HG03442 (cell line): ENCODE data around the gene ZNF778.
A peak's percentile ranks its signal among the peaks of the same experiment; 100 is the strongest.
"Not testable (repeated sequence)": the region's sequence is repeated elsewhere in the genome, so short reads cannot be mapped to it uniquely, and the experiment has no call there.

Source experiments
- ATAC-seq: cut with Tn5 transposase; IDR thresholded peaks from one replicate; pipeline ENCODE4 v1.9.1; 2021; ENCODE audit warnings: mild to moderate bottlenecking, moderate library complexity; ENCODE audit not compliant: unreplicated experiment

Gene ZNF778

DNA sequence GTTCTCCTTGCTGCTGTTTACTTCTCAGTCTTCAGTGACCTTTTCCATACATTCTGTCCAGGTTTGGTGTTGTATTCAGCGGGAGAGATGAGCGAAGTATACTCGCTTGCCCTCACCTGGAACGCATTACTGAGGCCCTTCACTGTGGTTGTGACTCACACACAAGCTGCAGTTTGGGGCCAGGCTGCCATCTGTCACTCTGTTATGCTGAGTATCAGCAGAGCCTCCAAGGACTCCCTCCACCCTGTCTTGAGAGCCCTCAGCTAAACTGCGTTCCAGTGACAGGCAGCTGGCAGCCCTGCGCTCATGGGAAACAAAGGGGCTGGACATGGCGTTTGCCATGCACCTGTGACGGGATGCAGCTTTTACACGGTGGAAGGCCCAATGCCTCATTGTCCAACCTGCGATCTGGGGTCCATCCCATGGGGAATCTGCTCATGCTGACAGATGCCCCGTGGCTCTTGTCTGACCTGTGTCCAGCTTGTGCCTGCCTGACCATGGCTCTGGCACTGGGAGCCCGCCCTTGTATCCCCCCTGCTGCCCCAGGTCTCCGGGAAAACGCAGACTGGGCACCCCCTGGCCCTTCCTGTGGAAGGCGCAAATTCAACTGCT, 6.5 kb upstream of the ZNF778 start:
- ATAC-seq, result no peak

DNA sequence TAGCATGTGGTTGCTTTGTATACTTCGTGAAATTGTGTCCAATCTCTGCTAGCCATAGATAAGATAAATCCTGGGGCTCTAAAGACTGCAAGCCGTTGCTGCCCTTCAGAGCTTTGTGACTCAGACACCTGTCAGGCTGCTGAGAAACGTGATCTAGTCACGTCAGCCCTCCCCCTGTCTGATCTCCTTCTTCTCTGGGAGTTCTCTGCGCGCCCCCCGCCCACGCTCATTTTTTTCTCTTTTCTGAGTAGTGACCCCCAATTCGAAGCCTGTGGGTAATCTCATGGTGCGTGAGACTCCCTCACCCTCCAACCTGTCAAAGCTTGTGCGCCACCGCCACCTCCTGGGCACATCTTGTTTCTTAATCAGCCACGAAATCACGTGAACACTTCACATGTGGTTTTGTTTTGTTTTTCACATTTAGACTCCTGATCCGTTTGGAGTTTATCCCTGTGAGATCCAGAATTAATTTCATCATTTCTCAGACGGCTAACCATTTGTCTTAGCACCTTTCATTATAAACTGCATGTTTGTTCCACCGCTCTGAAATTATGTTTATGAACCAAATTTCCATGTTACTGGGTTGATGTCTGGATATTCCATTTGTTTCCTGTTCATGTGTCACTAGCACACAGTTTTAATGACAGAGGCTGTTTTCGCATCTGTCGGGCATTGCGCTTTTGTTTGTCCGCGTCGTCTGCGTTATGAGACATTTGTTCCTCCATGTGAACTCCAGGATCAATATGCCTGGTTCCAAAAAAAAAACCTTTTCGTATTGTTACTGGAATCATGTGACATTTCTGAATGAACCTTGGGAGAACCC, 977 bp upstream of the ZNF778 start:
- ATAC-seq, result no peak

DNA sequence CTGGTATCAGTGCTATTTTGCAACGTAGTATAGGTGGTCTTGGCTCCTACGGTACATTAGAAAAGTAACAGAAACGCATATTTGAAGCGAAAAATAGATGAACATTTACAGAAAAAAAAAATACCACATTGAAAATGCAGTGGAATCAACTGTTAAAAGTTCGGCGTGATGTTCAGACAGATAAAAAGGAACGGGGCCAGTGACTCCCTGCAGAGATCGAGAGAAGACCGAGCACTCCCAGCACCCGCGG, 440 bp upstream of the ZNF778 start:
- no peak for ATAC-seq

DNA sequence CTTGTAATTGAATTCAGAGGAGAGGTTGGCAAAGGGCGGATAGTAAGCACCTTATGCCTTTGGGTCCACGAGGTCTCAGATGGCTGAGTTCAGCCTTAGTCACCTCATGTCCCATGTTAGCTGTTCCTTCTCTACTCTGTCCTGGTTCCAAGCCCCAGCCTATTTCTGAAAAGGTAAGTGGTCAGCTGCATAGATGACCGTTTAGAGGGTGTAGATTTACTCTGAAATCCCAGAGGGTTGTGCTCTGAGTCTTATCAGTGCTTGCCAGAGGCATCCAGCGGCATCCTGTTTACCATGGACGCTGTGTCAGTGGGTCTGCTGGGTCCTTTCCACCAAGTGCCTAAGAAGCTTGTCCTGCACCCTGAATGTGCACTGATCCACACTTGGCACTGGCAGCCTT, 1.9 kb downstream of the ZNF778 start:
- ATAC-seq, result no peak

DNA sequence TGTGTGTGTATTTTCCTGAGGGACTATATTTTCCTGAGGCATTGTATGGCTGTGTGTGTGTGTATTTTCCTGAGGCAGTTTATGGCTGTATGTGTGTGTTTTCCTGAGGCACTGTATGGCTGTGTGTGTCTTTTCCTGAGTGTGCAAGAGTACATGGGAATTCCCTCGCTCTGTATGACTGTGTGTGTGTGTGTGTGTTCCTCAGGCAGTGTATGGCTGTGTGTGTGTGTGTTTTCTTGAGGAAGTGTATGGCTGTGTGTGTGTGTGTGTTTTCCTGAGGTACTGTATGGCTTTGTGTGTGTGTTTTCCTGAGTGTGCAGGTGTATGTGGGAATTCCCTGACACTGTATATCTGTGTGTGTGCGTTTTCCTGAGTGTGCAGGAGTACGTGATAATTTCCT, 4.1 kb downstream of the ZNF778 start:
- ATAC-seq, result no peak

DNA sequence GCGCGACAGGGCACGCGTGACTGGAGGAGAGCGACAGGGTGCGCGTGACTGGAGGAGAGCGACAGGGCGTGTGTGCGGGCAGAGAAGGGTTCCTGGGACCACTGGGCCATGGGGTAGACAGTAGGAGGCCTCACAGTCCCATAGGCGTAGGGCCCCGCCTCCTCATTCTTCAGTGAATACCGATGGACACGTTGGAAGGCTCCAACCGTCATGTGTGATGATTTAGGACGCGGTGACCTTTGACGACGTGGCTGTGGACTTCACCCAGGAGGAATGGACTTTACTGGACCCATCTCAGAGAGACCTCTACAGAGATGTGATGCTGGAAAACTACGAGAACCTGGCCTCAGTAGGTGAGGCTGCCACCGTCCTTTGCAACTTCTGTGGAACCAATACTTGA, 5.4 kb downstream of the ZNF778 start:
- ATAC-seq, result no peak

DNA sequence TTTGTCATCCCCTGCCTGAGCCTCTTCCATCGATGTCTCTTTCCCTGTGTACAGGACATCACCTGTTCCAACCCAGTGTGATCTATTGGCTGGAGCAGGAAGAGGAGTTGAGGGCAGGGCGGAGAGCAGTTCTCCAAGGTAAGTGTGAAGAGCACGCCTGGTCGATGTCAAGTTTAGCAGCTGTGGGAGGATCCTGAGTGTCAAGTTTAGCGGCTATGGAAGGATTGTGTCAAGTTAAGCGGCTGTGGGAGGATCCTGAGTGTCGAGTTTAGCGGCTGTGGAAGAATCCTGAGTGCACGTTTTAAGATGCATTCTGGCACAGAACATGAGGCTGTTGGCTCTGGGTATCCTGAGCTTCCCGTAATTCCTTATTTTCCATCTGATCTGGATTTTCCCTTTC, 7.2 kb downstream of the ZNF778 start:
- no peak for ATAC-seq

DNA sequence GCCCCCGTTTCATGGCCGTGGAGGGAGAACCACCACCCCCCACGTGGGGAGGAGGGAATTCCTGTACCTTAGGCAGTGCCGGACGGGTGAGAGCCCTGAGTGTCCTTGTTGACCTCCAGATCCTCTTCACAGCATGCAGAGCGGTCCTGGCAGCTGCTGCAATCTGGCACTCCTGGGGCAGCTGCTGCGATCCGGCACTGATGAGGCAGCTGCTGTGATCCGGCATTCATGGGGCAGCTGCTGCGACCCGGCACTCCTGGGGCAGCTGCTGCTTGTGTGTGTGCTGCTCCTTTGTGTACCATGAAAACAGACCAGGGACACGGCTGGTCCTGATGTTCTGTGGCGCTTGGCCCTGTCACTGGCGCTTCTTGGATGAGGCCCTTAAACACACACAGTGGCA, 12.8 kb downstream of the ZNF778 start:
- ATAC-seq, result no peak

DNA sequence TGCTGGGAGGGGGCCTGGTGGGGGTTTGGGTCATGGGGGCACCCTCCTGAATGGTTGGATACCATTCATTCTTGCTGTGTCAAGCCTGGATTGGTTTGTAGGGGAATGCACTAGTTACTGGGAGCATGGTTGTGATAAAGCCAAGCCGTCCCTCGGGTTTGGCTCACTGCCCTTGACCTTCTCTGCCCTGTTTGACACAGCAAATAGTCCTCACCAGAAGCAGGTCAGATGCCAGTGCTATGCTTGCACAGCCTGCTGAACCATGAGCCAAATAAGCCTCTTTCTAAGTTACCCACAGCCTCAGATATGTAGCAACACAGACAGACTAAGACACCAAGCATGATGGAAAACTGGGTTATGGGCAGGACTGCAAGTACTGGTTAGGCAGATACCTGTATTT, 14.6 kb downstream of the ZNF778 start:
- ATAC-seq, result no peak

DNA sequence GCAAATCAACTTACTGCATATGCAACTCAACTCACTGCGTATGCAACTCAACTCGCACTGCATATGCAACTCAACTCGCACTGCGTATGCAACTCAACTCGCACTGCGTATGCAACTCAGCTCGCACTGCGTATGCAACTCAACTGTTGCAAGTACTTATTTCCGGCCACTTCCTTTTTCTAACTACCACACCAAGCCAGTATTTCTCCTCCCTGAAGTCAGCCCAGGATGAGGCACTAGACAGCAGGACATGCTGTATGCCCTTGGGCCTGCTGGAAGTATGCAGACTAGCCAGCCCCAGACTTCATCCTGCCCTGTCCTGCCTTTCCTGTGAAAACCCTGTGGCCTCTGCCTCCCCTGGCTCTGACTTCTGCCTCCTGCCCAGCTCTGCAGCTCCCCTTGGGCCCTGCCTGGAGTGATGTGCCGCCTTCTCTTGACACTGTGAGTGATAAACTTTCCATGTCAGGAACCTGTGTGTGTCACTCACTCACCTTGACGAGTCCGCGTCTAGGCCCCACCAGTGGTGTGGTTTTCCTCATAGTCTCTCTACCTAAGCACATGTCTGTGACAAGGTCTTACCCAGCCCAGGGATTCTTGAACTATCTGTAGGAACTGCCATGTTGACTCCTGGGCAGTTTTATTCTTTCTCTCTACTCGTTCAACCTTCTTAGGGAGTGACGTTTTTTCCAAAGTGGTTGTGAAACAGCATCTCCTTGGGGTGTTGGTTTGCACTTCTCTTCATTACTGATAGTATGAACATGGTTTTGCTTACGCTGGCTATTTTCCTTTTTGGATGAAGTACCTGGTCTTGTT, 16.4 kb downstream of the ZNF778 start:
- no peak for ATAC-seq

DNA sequence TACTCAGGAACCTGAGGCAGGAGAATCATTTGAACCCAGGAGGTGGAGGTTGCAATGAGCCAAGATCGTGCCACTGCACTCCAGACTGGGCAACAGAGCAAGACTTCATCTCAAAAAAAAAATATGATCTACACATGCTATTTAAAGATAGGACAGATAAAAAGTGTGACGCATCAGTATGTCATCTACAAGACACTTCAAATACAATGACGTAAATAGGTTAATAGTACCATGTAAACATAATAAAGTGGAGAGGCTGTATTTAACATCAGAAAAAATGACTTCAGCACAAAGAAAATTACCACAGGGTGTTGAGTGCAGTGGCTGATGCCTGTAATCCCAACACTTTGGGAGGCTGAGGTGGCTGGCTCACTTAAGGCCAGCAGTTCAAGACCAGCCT, 20.2 kb downstream of the ZNF778 start:
- no peak for ATAC-seq

DNA sequence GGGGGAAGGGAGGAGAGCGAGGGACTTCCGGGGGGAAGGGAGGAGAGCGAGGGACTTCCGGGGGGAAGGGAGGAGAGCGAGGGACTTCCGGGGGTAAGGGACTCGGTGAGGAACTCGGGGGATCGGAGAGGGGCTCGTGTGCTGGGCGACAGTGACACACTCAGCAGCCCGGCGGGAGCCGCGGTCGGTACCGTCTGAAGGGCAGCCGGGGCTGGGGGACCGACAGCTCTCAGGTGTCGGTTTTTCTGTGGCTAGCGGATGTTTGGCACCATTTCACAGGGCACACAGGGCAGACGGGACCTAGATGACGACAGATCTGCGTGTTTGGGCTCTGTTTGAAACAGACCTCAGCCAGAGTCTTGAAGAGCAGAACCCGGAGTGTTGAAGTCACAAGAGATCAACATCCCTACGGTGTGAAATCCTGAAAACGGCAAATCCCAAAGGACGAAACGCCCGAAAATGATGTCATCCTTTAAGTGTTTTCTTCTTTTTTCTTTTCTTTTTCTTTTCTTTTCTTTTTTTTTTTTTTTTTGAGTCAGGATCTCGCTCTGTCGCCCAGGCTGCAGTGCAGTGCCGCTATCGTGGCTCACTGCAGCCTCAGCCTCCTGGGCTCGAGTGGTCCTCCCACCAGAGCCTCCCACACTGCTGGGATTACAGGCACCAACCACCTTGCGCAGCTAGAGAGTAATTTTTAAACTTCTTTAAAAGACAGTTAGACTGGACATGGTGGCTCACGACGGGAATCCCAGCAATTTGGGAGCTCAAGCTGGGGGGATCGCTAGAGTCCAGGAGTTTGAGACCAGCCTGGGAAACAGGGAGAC, 23.9 kb downstream of the ZNF778 start:
- no peak for ATAC-seq

DNA sequence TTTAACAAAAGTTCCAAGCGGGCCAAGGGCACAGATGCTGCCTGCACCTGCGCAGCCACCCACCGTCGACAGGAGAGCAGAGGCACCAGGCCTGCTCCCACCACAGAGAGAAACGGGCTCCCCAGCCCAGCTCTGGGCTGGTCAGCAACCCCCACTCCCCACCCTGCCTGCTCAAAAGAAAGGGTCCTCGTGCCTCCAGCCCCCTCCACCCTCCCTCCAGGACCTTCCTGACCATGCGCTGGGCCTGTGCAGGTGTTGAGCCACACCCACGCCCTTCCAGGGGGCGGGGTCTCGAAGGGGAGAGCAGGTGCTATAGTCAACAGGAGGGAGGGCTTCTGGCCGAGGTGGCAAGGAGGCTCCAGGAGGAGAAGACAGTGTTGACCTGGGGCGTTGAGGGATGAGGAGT, 25.3 kb downstream of the ZNF778 start:
- no peak for ATAC-seq

DNA sequence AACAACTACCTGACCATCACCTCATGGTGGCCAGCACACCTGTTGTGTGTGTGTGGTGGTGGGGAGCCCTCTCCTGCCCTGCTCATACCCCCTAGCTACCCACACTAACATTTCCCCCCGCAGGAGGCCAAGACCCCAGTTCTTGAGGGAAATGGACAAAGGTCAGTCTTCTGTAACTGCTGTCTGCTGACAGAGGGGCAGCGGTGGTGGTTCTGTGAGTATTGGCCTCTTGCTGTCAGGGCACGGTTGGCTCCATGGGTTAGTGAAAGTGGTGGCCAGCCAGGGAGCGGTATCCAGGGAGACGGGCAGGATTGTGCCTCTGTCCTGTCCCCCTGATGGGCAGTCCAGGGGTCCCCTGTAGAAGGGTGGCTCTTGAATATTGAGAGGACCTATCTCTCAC, 26.2 kb downstream of the ZNF778 start:
- ATAC-seq, result no peak

DNA sequence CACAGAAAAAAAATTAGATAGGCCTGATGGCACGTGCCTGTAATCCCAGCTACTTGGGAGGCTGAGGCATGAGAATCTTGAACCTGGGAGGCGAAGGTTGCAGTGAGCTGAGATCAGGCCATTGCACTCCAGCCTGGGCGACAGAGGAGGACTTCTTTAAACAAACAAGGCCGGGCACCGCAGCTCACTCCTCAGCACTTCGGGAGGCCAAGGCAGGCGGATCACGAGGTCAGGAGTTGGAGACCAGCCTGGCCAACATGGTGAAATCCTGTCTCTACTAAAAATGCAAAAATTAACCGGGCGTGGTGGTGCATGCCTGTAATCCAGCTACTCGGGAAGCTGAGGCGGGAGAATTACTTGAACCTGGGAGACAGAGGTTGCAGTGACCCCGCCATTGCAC, 26.8 kb downstream of the ZNF778 start:
- not testable (repeated sequence) for ATAC-seq

DNA sequence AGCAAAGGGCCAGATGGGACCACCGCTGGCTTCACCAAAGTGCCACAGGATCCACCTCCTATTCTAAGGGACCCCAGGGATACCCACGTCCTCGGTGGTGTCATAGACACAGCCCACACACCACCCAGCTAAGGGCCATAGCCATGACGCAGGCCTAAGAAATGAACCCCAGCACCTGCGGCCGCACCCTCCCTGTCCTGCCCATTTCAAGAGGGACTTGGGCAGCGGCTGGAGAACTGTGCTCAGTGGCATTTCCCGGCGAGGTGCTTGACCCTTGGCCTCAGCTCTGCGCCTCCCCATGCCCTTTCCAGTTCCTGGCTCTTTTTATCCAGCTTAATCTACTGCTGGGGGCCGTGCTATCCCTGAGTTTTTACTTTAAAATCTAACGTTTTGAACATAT, 27.3 kb downstream of the ZNF778 start:
- ATAC-seq, result no peak

DNA sequence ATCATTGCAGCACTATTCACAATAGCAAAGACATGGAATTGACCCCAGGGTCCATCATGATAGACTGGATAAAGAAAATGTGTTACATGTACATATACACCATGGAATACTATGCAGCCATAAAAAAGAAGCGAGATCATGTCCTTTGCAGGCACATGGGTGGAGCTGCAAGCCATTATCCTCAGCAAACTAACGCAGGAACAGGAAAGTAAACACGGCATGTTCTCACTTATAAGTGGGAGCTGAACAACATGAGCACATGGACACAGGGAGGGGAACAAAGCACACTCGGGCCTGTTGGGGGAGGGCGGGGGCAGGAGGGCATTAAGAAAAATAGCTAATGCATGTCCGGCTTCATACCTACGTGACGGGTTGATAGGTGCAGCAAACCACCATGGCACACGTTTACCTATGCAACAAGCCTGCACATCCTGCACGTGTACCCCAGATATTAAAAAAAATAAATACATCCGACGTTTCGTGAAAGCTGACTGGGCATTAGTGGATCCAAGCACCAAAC, 28.9 kb downstream of the ZNF778 start:
- ATAC-seq, result no peak

DNA sequence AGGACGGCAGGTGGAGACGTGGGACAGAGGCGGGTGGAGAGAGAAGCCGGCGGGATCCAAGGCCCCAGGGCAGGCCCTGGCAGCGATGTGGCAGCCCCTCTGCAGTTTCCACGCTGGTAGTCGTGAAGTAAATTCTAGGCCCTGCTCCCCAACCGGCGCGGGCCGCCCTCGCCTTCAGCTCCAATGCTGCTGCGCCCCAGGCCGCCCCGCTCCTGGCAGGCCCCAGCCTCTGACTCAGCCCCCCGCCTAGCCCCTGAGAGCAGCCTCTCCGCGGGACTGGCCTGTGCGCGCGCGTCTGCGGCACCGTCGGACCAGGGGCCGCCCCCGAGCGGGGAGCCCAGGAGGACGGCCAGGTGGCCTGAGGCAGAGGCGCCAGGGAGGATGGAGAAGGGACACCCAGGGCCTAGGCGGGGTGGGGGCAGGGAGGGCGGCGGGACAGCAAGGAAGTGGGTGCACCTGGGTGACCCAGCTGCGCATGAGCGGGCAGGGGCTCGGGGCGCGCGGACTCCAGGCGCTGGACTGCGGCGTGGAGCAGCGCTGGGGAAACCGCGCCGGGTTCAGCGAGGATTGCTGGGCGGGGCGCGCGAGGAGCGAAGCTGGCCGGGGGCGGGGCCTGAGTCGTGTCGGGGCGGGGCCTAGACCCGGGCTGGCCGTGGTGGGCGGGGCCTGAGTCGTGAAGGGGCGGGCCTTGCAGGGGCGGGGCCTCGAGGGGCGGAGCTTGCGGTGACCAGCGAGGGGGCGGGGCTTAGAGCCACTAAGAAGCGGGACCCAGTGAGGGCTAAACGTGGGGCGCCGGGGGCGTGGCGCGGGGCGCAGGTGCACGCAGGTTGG, 29.6 kb downstream of the ZNF778 start:
- peak; percentile 64 for ATAC-seq

DNA sequence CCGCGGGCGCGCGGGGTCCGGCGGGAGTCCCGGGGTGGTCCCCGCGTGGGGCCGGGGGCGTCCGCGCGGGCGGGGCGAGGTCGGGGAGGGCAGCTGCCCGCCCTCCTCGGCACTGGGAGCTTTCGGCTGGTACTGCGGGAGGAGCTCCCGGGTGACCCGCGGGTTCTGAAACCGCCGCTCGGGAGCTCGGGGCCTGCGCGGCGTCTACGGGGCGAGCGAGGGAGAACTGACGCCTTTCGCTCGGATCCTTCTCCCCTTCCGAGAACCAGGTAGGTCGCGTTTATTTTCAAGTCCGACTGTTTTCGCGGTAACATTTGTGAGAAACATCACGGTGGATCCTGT, 30.2 kb downstream of the ZNF778 start:
- ATAC-seq, result not testable (repeated sequence)

DNA sequence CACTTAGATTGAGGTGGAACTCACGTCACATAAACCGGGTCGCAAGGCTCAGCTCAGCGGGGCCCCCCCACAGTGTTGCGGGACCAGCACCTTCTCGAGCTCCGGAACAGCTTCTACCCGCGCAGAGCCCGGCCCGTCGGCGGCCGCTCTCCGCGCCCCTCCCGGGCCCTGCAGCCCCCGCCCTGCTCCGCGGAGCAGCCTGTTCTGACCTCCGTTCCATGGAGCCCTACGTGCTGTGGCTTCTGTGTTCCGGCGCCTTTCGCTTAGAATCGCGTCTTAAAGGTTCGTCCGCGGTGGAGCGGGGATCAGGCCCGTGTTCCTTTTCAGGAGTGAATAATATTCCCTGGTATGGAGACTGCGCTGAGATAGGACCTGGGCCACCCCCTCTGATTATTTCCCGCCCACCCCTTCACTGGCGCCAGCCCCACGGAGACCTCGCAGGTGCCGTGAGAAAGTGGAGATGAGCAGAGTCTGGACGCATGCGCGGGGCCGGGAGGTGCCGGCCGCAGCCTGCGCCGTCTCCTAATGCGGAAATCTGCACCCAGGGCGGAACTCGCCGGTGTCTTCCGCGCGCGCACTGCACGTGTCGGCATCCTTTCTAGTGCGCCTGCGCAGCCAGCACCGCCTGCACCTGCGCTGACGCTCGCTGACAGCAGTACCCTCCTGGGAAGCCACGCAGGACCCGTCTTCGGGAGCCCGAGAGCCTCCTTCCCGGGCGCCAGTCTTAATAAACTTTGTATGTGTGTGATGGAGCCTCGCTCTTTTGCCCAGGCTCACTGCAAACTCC, 30.9 kb downstream of the ZNF778 start:
- no peak for ATAC-seq
